H9 (cell line): ENCODE data around the gene DAPK2. TPM values are rescaled to one million over a fixed set of nuclear protein-coding genes. Genes with fewer than 3 reads are reported as not detected.

ENCODE experiments used
- DNase-seq: peaks from one replicate; pipeline ENCODE4 v3.0.0-alpha.2; 2017
- H2AFZ ChIP-seq: one replicate; pipeline ENCODE4 v1.6.1; 2013; ENCODE audit warnings: mild to moderate bottlenecking, low read length, control low read depth, moderate library complexity
- H2AK5ac ChIP-seq: 2 replicates; pipeline ENCODE4 v1.6.1; 2013; ENCODE audit warnings: low read length, control low read depth, mixed read lengths; ENCODE audit not compliant: insufficient read length
- H2BK120ac ChIP-seq: one replicate; pipeline ENCODE4 v1.6.1; 2013; ENCODE audit warnings: low read depth, mild to moderate bottlenecking, low read length, control low read depth, inconsistent platforms; ENCODE audit not compliant: poor library complexity, severe bottlenecking
- H2BK12ac ChIP-seq: 2 replicates; pipeline ENCODE4 v1.6.1; 2013; ENCODE audit warnings: low read length, control low read depth, mixed read lengths, low read depth; ENCODE audit not compliant: insufficient read length
- H2BK15ac ChIP-seq: 2 replicates; pipeline ENCODE4 v1.6.1; 2013; ENCODE audit warnings: low read depth, low read length, control low read depth
- H2BK20ac ChIP-seq: one replicate; pipeline ENCODE4 v1.6.1; 2013; ENCODE audit warnings: low read depth, mild to moderate bottlenecking, low read length, control low read depth, inconsistent platforms; ENCODE audit not compliant: poor library complexity, severe bottlenecking
- H2BK5ac ChIP-seq: 2 replicates; pipeline ENCODE4 v1.6.1; 2013; ENCODE audit warnings: low read length, control low read depth, mixed read lengths; ENCODE audit not compliant: insufficient read length
- H3K14ac ChIP-seq: 2 replicates; pipeline ENCODE4 v1.6.1; 2013; ENCODE audit warnings: low read length, control low read depth; ENCODE audit not compliant: insufficient read depth
- H3K18ac ChIP-seq: 2 replicates; pipeline ENCODE4 v1.6.1; 2013; ENCODE audit warnings: low read depth, mild to moderate bottlenecking, mixed read lengths, low read length, control low read depth; ENCODE audit not compliant: insufficient read length
- H3K23ac ChIP-seq: 2 replicates; pipeline ENCODE4 v1.6.1; 2013; ENCODE audit warnings: low read length, control low read depth, mixed read lengths, low read depth; ENCODE audit not compliant: insufficient read length
- H3K23me2 ChIP-seq: 2 replicates; pipeline ENCODE4 v1.6.1; 2013; ENCODE audit warnings: low read depth, mild to moderate bottlenecking, mixed read lengths, low read length, control low read depth; ENCODE audit not compliant: insufficient read length, poor library complexity, severe bottlenecking
- H3K27ac ChIP-seq: 2 replicates; pipeline ENCODE4 v1.5.1; 2013; ENCODE audit warnings: low read length, control low read depth, mixed read lengths, low read depth; ENCODE audit not compliant: insufficient read length
- H3K27me3 ChIP-seq: 2 replicates; pipeline ENCODE4 v1.6.1; 2013; ENCODE audit warnings: low read length, control low read depth, inconsistent platforms; ENCODE audit not compliant: insufficient read depth
- H3K4ac ChIP-seq: 2 replicates; pipeline ENCODE4 v1.6.1; 2013; ENCODE audit warnings: low read depth, mild to moderate bottlenecking, control low read depth, inconsistent platforms, low read length, moderate library complexity
- H3K4me1 ChIP-seq: 2 replicates; pipeline ENCODE4 v1.6.1; 2013; ENCODE audit warnings: low read length, control low read depth, inconsistent platforms; ENCODE audit not compliant: insufficient read depth
- H3K4me2 ChIP-seq: 2 replicates; pipeline ENCODE4 v1.6.1; 2013; ENCODE audit warnings: low read length, control low read depth, mixed read lengths; ENCODE audit not compliant: insufficient read length, insufficient read depth
- H3K56ac ChIP-seq: 2 replicates; pipeline ENCODE4 v1.6.1; 2013; ENCODE audit warnings: low read depth, mild to moderate bottlenecking, mixed read lengths, low read length, control low read depth; ENCODE audit not compliant: insufficient read length
- H3K79me1 ChIP-seq: 2 replicates; pipeline ENCODE4 v1.6.1; 2013; ENCODE audit warnings: low read depth, mild to moderate bottlenecking, moderate library complexity, low read length, control low read depth, inconsistent platforms; ENCODE audit not compliant: insufficient read depth, poor library complexity, severe bottlenecking
- H3K79me2 ChIP-seq: 2 replicates; pipeline ENCODE4 v1.6.1; 2013; ENCODE audit warnings: low read length, control low read depth, inconsistent platforms; ENCODE audit not compliant: insufficient read depth
- H3K9ac ChIP-seq: 2 replicates; pipeline ENCODE4 v1.6.1; 2013; ENCODE audit warnings: low read length, control low read depth, mixed read lengths; ENCODE audit not compliant: insufficient read length; ENCODE audit errors: extremely low read depth
- H3K9me3 ChIP-seq: one replicate; pipeline ENCODE4 v1.6.1; 2013; ENCODE audit warnings: low read depth, low read length, inconsistent platforms; ENCODE audit not compliant: control insufficient read depth
- H3T11ph ChIP-seq: one replicate; pipeline ENCODE4 v1.6.1; 2013; ENCODE audit warnings: mild to moderate bottlenecking, low read length, control low read depth, inconsistent platforms
- H4K20me1 ChIP-seq: one replicate; pipeline ENCODE4 v1.6.1; 2013; ENCODE audit not compliant: control insufficient read depth, insufficient read length, insufficient read depth
- H4K5ac ChIP-seq: 2 replicates; pipeline ENCODE4 v1.6.1; 2013; ENCODE audit warnings: low read depth, mild to moderate bottlenecking, mixed read lengths, low read length, control low read depth; ENCODE audit not compliant: insufficient read length
- H4K8ac ChIP-seq: replicated peaks from 2 replicates; pipeline ENCODE4 v1.6.1; 2013; ENCODE audit warnings: low read length, control low read depth, mixed read lengths, low read depth; ENCODE audit not compliant: insufficient read length
- H4K91ac ChIP-seq: 2 replicates; pipeline ENCODE4 v1.6.1; 2013; ENCODE audit warnings: low read depth, mild to moderate bottlenecking, moderate library complexity, mixed read lengths, low read length, control low read depth; ENCODE audit not compliant: insufficient read length
- H3K27ac Mint-ChIP-seq, 3 experiments: 2 replicates in 2 of 3; 3 replicates in 1 of 3; pipeline ENCODE4 v1.8.0; 2020 to 2021; ENCODE audit warnings: mixed read lengths in 3 of 3, mild to moderate bottlenecking in 1 of 3, moderate library complexity in 1 of 3
- H3K27me3 Mint-ChIP-seq: 2 replicates; pipeline ENCODE4 v1.8.0; 2021; ENCODE audit warnings: low read depth, mild to moderate bottlenecking, moderate library complexity, mixed read lengths
- H3K36me3 Mint-ChIP-seq, 3 experiments: 2 replicates in 2 of 3; 3 replicates in 1 of 3; pipeline ENCODE4 v1.8.0; 2020 to 2021; ENCODE audit warnings: low read depth in 3 of 3, mixed read lengths in 3 of 3; ENCODE audit not compliant: insufficient read depth in 1 of 3
- H3K4me1 Mint-ChIP-seq, 2 experiments: 2 replicates each; pipeline ENCODE4 v1.8.0; 2020; ENCODE audit warnings: mixed read lengths in 2 of 2
- H3K4me3 Mint-ChIP-seq, 2 experiments: 2 replicates in 1 of 2; 3 replicates in 1 of 2; pipeline ENCODE4 v1.8.0; 2020 to 2021; ENCODE audit warnings: mild to moderate bottlenecking in 2 of 2, mixed read lengths in 2 of 2, moderate library complexity in 1 of 2
- H3K9me3 Mint-ChIP-seq, 2 experiments: 2 replicates in 1 of 2; 3 replicates in 1 of 2; pipeline ENCODE4 v1.8.0; 2020; ENCODE audit warnings: mild to moderate bottlenecking in 2 of 2, mixed read lengths in 2 of 2, moderate library complexity in 1 of 2
- CTCF ChIP-seq: fragments of 200-600 bp; sonication (generic); conservative IDR thresholded peaks from 3 replicates; pipeline ENCODE4 v1.8.0; 2021; ENCODE audit warnings: antibody characterized with exemption, mild to moderate bottlenecking
- WGBS: extraction: QIAGEN DNeasy Blood & Tissue Kit; methylation state at CpG from one replicate; pipeline ENCODE4 v1.1.7; 2013; ENCODE audit warnings: missing lambda C conversion rate, low lambda C conversion rate, mixed read lengths; ENCODE audit not compliant: insufficient read length; ENCODE audit errors: extremely low coverage; 5-methylcytosine and 5-hydroxymethylcytosine counted together
- total RNA-seq: library from RNA; stranded (reverse); gene quantifications from 2 replicates; pipeline ENCODE4 v1.2.1, GENCODE V29; 2021

DAPK2 gene
- total RNA-seq, 1 experiment from 2014 or later: 3.5 TPM

DNA sequence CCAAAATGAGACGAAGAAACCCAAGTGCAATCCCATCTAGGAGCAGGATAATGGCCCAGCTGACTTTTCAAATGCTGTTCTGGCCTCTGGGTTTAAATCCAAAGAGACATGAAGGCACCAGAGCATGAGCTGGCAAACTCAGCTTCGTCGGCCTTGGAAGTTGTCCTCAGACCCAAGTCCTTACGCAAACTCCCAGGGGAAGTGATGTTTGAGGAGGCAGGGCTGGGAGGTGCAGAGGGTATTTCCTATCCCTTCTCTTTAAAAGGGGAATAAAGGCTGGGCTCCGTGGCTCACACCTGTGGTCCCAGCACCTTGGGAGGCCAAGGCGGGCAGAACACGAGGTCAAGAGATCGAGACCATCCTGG lies 143.6 kb downstream of the DAPK2 start:
- Histone ChIP-seq H3K79me2 (no peaks in the 10 kb centered on the region), H3K27me3 (no peaks in the 10 kb centered on the region), H3K79me1 (no peaks in the 10 kb centered on the region), H3T11ph (no peak overlapping the region), H4K8ac (no peak overlapping the region), H3K4me2 (no peak overlapping the region), H2BK15ac (no peak overlapping the region), H3K23ac (no peak overlapping the region), H3K9ac (no peak overlapping the region), H3K14ac (no peak overlapping the region), H3K27ac (no peak overlapping the region), H2BK12ac (no peak overlapping the region), H4K91ac (no peak overlapping the region), H2AFZ (no peak overlapping the region), H4K20me1 (no peaks in the 10 kb centered on the region), H3K56ac (no peak overlapping the region), H3K4ac (no peak overlapping the region), H3K4me1 (no peaks in the 10 kb centered on the region), H3K18ac (no peak overlapping the region), H2BK20ac (no peak overlapping the region), H2BK5ac (no peak overlapping the region), H2BK120ac (no peak overlapping the region), H2AK5ac (no peak overlapping the region), H3K9me3 (no peaks in the 10 kb centered on the region), H4K5ac (no peak overlapping the region), H3K23me2 (no peaks in the 10 kb centered on the region)
- Mint-ChIP-seq H3K27ac (no peak overlapping the region), H3K9me3 (peaks cover 0 to 2% of the 10 kb centered on the region in 2 experiments; a peak in 2 of 5 replicates), H3K4me3 (no peak overlapping the region), H3K4me1 (peaks cover 23 to 31% of the 10 kb centered on the region in 2 experiments), H3K27me3 (no peaks in the 10 kb centered on the region), H3K36me3 (no peaks in the 10 kb centered on the region; a peak in 1 of 7 replicates)
- TF ChIP-seq CTCF: no peak
- no peak for DNase-seq
- WGBS: no CpG with 5 or more reads among the region's 8 CpGs
